Measurements from ENCODE around the gene CDC42EP4.
A peak's percentile ranks its signal among the peaks of the same experiment; 100 is the strongest.
"Not testable (repeated sequence)": the region's sequence is repeated elsewhere in the genome, so short reads cannot be mapped to it uniquely, and the experiment has no call there.

The CDC42EP4 gene

DNA sequence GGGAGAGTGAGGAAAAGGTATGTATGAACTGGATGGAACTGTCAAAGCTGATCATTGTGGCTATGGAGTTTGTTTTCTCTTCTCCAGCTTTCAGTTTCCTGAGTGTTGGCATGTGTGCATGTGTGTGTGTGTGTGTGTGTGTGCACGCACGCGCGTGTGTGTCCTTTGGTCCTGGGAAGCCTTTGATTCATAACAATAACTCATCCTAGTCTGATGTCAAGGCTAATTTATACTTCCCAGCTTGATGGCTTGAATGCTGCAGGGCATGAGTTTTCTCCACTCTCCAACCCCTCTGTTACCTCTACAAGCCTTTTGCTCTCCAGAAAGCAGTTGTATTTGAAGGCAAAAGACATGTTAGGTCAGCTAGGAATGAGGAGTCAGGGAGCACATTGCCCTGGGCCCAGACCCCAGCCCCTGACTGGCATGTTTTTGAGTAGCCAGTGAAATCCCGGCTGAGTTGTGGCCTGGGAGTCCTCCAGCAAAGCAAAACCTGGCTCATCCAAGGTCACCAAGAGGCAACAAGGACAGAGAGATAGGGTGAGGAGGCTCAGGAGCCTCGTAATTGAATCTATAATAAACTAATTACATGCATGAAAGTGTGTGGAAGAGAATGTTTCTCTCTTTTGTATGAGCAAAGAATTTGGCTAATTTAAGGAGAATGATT is 8.9 kb upstream of the CDC42EP4 start:
- FAIRE-seq (no peak), DNase-seq (ENCODE audit: low spot score) (no peak)

DNA sequence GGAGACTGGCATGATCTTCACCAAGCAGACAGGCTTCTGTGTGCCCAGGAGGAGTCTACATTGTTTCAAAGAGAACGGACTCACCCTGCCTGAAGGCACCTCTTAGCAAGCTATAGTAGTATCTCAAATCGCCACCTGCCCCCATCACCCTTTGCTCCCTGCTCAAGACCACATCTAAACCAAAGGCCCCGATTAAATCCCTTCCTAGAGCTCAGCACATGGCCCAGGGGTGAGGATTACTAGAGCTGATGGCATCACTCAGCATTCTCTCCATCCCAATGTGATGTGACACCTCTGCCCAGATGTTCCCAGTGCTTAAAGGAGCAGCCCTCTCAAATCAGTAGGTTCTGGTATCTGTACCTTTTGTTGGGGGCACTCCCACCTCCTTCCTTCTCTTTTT is 8.0 kb upstream of the CDC42EP4 start:
- DNase-seq (ENCODE audit: low spot score) (no peak), FAIRE-seq (no peak)

DNA sequence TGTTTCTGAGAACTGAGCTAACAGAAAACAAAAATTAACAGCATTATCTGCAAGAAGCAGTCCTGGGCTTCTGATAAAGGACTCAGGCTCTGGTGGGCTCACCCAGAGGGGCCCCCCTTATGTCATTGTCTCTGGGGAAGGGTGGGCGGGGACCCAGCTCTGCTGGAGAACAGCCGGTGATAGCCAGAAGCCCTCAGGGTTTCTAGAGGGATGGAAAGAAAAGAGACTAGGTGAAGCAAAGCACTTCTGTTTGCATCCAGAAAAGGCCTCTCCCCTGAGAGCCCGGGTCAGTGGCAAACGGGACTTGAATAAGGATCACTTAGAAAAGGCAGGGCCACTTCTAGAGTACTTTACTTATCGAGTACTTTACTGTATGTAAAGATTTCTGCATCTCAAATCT is 7.0 kb upstream of the CDC42EP4 start:
- no peak for DNase-seq (ENCODE audit: low spot score)
- FAIRE-seq, result no peak

DNA sequence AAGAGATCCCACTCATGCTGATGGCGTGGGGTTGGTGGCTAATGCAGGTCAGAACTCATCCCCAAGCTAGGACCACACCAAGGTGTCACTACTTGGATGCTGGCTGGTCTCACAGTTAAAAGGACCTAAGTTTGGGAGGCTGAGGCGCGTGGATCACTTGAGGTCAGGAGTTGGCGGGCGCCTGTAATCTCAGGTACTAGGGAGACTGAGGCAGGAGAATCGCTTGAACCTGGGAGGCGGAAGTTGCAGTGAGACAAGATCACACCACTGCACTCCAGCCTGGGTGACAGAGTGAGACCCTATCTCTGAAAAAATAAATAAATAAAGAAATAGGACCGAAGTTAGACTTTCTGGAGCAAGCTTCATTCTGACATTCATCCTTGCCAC is 6.6 kb upstream of the CDC42EP4 start:
- FAIRE-seq, result no peak
- DNase-seq (ENCODE audit: low spot score), result no peak

- no peak for FAIRE-seq
- no peak for DNase-seq (ENCODE audit: low spot score)
These were observed 6.0 kb upstream of the CDC42EP4 start for GRCh38 chr17:73317513-73318426.

- DNase-seq (ENCODE audit: low spot score), result no peak
- FAIRE-seq, result no peak
These were observed 5.2 kb upstream of the CDC42EP4 start for GRCh38 chr17:73316919-73317505.

DNA sequence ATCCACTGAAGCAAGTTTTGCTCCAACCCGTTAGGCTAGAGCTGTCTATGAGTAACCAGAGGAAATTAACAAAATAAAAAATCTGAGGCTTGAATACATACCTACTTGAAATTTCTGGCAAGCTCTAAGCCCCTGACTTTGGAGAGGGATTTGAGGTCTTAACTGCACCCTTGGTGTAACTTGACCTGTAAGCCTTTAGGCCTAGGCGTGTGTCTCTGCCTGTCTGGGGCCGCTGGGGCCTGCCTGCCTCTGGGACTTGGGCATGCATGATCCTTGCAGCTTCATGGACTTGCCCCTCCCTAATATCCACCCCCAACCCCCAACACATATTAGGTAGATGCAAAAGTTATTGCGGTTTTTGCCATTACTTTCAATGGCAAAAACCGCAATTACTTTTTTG is 3.7 kb upstream of the CDC42EP4 start:
- no peak for FAIRE-seq
- DNase-seq (ENCODE audit: low spot score), result no peak

DNA sequence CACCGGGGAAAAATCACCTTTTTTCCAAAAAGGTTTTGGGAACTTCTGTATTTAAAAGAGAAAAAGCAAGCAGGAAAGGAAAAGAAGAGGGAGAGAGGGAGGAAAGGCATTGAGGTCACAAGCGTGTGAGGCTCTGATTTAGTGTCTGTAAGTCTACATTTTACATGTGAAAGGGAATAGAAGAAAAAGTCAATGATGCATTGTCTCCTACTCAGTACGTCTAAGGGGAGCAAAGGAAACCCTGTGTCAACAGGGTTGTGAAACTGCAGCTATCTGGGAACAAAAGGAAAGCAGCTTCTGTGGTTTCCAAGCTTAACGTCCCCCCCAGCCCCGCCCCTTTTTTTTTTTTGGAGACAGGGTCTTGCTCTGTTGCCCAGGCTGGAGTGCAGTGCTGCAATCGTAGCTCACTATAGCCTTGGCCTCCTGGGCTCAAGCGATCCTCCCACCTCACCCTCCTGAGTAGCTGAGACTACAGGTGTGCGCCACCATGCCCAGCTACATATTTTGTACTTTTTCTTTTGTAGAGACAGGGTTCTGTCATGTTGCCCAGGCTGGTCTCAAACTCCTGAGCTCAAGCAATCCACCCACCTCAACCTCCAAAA is 1.8 kb upstream of the CDC42EP4 start:
- no peak for FAIRE-seq

GRCh38 chr17:73312887-73313286 is 1.1 kb upstream of the CDC42EP4 start:
- FAIRE-seq; DNase-seq (ENCODE audit: low spot score): not testable (repeated sequence)

More for the DNA sequence above, 1.8 kb upstream of the CDC42EP4 start:
- DNase-seq (ENCODE audit: low spot score), result no peak

DNA sequence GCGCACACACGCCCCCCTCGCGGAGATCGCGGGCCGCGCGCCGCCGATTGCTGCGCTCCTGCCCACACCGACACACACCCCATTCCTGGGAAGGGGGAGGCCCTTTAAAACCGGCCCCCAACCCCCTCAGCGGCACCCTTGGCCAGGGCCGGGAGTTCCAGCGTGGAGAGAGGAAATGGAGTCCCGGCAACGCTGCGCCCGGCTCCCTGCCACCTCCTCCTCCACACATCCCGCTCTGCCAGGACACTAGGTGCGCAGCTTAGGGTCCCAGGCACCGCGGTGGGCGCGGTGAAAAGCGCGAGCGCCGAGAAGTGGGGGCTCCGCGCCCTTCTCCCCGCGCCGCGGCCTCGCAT is 397 bp downstream of the CDC42EP4 start:
- DNase-seq (ENCODE audit: low spot score), result no peak
- FAIRE-seq, result no peak

- DNase-seq (ENCODE audit: low spot score) (no peak), FAIRE-seq (no peak)
These were observed 1.8 kb downstream of the CDC42EP4 start for GRCh38 chr17:73309727-73310596.

DNA sequence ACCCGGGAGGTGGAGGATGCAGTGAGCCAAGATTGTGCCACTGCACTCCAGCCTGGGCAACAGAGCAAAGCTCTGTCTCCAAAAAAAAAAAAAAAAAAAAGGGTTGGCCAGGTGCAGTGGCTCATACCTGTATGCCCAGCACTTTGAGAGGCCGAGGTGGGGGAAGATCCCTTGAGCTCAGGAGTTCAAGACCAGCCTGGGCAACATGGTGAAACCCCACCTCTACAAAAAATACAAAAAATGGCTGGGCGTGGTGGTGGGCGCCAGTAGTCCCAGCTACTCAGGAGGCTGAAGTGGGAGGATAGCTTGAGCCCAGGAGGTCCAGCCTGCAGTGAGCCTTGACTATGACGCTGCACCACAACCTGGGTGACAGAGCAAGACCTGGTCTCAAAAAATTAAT is 2.8 kb downstream of the CDC42EP4 start:
- not testable (repeated sequence) for FAIRE-seq; DNase-seq (ENCODE audit: low spot score)

DNA sequence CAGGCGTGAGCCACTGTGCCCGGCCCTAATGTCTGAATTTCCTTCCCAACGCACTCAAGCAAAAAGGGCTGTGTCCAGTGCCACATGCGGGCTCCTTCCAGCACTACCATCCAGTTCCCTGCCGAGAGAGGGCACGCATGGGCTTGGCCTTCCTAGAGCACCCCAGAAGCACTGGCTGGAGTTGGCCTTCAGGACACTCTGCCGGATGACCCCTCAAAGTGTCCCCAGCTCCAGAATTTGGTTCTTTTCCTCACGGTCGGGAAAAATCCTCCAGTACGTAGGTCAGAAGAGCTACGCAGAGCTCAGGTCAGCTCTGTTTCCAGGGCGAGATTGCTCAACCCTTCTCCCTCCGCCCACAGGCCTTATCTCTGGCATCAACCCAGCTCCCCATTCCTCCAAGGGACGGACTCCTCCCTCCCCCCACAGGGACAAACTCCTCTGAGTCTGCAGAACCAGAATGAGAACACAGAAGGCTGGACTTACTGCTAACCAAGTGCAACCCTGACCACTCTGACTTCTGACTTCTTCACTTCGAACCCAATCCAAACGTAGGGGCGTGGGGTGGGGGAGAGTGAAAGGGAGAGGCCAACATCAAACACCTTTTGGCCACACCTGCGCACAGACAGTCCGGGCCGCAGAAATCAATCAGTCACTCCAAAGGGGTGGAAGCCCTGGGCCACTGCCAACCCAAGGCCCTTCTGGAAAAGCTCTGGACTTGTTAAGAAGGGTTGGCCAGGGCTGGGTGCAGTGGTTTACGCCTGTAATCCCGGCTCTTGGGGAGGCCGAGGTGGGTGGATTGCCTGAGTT is 3.6 kb downstream of the CDC42EP4 start:
- FAIRE-seq, result peak; percentile 83
- DNase-seq (ENCODE audit: low spot score), result peak; percentile 93

DNA sequence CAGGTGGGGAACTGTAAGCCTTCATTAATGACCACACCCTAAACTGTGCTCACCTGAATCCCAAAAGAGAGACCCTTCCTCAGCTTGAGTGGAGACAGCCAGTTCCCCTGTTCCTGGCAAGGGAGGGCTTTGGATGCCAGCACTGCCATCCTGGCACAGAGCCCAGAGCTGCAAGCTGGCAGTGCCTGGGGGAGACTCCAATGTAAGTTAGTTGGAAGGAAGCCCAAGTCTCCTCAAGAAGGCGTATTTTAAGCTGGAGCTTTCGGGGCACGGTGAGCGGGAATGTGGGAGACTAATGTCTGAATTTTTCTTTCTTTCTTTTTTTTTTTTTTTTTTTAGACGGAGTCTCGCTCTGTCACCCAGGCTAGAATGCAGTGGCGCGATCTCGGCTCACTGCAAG is 4.7 kb downstream of the CDC42EP4 start:
- FAIRE-seq, result no peak

DNA sequence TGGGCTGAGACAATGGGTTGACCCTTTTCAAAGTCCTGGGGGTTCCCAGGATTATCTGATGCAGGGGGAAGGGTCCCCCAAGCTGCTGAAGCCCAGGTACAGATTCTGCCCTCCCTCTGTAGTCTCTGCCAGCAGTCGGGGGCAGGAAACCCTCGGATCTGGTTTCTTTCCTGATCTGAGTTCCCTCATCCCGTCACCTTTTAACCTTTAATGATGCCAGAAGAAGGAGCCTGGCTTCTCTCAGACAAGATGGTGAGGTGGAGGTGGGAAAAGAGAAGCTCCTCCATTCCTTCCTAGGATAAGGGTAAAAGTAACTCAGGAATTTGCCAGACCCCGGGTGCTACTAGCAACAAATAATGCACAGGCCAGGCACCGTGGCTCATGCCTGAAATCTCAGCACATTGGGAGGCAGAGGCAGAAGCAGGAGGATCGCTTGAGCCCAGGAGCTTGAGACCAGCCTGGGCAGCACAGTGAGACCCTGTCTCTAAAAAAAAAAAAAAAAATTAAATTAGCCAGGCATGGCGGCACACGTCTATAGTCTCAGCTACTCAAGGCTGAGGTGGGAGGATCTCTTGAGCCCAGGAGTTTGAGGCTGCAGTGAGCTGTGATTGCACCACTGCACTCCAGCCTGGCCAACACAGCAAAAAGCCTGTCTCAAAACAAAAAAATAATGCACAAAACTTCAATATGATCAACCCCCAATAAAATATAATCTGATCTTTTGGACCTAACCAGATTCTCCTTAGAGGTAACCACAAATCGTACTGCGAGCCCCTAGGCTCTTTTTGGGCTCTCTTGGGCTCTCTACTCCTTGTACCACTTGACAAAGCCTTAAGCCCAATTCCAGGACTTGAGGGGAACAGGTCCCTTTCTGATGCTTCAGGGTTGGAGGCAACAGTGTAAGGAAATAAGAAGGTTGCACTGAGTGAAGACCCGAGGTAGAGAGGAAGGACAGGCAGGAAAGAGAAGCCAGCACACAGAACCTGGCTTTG is 5.7 kb downstream of the CDC42EP4 start:
- FAIRE-seq, result no peak

More for the DNA sequence above, 4.7 kb downstream of the CDC42EP4 start:
- no peak for DNase-seq (ENCODE audit: low spot score)

GRCh38 chr17:73304971-73305812 is 6.6 kb downstream of the CDC42EP4 start:
- peak; percentile 67 for FAIRE-seq
- peak; percentile 91 for DNase-seq (ENCODE audit: low spot score)

More for the DNA sequence above, 5.7 kb downstream of the CDC42EP4 start:
- no peak for DNase-seq (ENCODE audit: low spot score)

GRCh38 chr17:73304438-73304837 is 7.4 kb downstream of the CDC42EP4 start:
- DNase-seq (ENCODE audit: low spot score), result no peak
- no peak for FAIRE-seq

DNA sequence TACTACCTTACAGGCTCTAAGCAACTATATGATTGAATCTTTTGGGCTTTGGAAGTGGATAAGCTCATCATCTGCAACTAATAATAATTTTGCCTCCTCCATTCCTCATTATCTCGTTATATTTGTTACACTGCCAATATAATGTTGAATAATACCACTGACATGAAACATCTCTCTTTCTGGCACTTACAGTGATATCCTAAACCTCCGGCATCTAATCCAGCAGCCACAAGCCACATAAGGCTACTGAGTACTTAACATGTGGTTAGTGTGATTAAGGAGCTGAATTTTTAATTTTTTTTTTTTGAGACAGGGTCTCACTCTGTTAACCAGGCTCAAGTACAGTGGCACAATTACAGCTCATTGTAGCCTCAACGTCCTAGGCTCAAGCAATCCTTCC is 9.6 kb downstream of the CDC42EP4 start:
- DNase-seq (ENCODE audit: low spot score) (no peak), FAIRE-seq (no peak)
